Pancreas (tissue), 10 donors: ENCODE results near the gene KDM8. TPM values are rescaled to one million over a fixed set of nuclear protein-coding genes. Genes with fewer than 3 reads are reported as not detected.

Source experiments
- ATAC-seq, 4 donors: fragments of 200-7000 bp; cut with Tn5 transposase; one replicate each; pipeline versions ENCODE4 v1.8.0 to v1.9.1; 2020; ENCODE audit warnings: mild to moderate bottlenecking in 4 of 4, moderate library complexity in 4 of 4
- DNase-seq, 6 donors: peaks; one replicate each; pipeline ENCODE4 v3.0.0-alpha.2; 2020
- FAIRE-seq: peaks from 2 replicates; lab custom pipeline; 2012; peaks lifted over from hg19 to GRCh38; lab: Jason Lieb, UNC
- H3K27ac ChIP-seq, 4 donors: fragments of 200-600 bp; sonication (generic); 1 replicate in 3 of 4; 2 replicates in 1 of 4; pipeline versions ENCODE4 v1.5.0 to v1.8.0; 2020
- H3K27me3 ChIP-seq, 4 donors: fragments of 200-600 bp; one replicate each; pipeline ENCODE4 v1.8.0; 2021
- H3K36me3 ChIP-seq, 3 donors: fragments of 200-600 bp; sonication (generic) in 1 of 3; one replicate each; pipeline versions ENCODE4 v1.5.0 to v1.8.0; 2020 to 2021
- H3K4me1 ChIP-seq, 3 donors: fragments of 200-600 bp; one replicate each; pipeline ENCODE4 v1.8.0; 2021
- H3K4me3 ChIP-seq, 4 donors: fragments of 200-600 bp; sonication (generic) in 2 of 4; one replicate each; pipeline versions ENCODE4 v1.5.0 to v1.8.0; 2020 to 2021
- H3K9me3 ChIP-seq, 4 donors: fragments of 200-600 bp; one replicate each; pipeline ENCODE4 v1.8.0; 2021
- CTCF ChIP-seq, 4 donors: fragments of 200-600 bp; sonication (generic) in 3 of 4; IDR thresholded peaks; one replicate each; pipeline versions ENCODE4 v1.5.0 to v1.8.0; 2021; ENCODE audit warnings: antibody characterized with exemption in 4 of 4
- WGBS, 2 donors: extraction: QIAGEN DNeasy Blood & Tissue Kit; methylation state at CpG; one replicate each; pipeline ENCODE4 v1.1.7; 2013; 5-methylcytosine and 5-hydroxymethylcytosine counted together
- intact Hi-C, 3 donors: fragments of 100-400 bp; cut with DNase I; formaldehyde crosslinking; loops; one replicate each; pipeline versions ENCODE4 v1.11.1 to v1.14.2; 2022
- polyA plus RNA-seq, 2 donors: library from polyadenylated mRNA; stranded (reverse); fragments of 200-250 nt; gene quantifications; one replicate each; pipeline ENCODE4 v1.2.3, GENCODE V29; 2013
- total RNA-seq, 6 donors: library from RNA; stranded (reverse); fragmentation: NEBNext Ultra II Directional in 4 of 6; extraction: Animal tissue kit (Norgen Biotek cat#: 25700) in 4 of 6; gene quantifications; one replicate each; pipeline versions ENCODE4 v1.2.1 to v1.2.4, GENCODE V29; 2021 to 2023
- donor health status: healthy with polysubstance abuse.
- donor health status: DM: no; HTN: no; CAD: no; lungs with moderate emphysema.
- donor health status: DM: no; HTN: no; CAD: no.
- donor health status: control.
- donor health status: control.
- donor health status: Bipolar disorder and iron deficiency.
- donor health status: DM: yes; HTN: yes; CAD: no.
- donor health status: DM: no; HTN: no; CAD: no.
- donor health status: DM: no; HTN: no; CAD: no.
- donor health status: DM: yes; HTN: yes; CAD: no.

The KDM8 gene
- total and polyA plus RNA-seq, 8 donors, result 4.7 to 17.7 (median 6.8) TPM

DNA sequence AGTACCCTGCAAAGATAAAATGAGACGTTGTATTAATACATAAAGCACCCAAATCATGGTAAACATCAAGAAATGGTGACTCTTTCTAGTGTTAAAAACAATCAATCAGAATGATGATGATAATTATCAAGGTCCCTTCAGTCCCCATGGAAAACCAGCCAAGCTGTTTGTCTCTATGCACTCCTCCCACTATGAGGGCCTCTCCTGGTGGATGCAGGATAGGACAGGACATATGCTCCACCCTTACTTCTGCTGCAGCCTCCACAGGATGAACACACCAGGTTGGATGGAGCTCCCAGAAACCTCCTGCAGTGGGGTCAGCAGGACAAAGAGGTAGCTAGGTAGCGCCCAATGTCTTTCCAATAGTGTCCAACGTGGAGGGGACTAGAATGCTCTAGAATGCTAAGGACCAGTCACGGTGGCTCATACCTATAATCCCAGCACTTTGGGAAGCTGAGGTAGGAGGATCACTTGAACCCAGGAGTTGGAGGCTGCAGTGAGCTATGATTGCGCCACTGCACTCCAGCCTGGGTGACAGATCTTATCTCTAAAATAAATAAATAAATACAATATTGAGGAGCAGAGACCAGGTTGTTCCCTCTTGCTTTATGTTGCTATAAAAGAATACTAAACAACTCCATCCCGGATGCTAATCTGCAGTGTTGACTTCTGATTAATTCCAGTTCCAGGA, 9.9 kb upstream of the KDM8 start:
- intact Hi-C loops, result no loop called here
- Histone ChIP-seq H3K27ac (no peak overlapping the region), H3K27me3 (no peaks in the 10 kb centered on the region), H3K36me3 (no peaks in the 10 kb centered on the region), H3K4me1 (peaks cover 3 to 16% (median 4%) of the 10 kb centered on the region in 3 donors), H3K4me3 (no peak overlapping the region), H3K9me3 (no peaks in the 10 kb centered on the region)
- ATAC-seq (no peak), DNase-seq (no peak), FAIRE-seq (no peak)
- TF ChIP-seq CTCF (IDR thresholded peaks at IDR 0.05), result no peak
- WGBS, 2 donors, result 71 to 76% methylated on average over 6 of the region's 6 CpGs

DNA sequence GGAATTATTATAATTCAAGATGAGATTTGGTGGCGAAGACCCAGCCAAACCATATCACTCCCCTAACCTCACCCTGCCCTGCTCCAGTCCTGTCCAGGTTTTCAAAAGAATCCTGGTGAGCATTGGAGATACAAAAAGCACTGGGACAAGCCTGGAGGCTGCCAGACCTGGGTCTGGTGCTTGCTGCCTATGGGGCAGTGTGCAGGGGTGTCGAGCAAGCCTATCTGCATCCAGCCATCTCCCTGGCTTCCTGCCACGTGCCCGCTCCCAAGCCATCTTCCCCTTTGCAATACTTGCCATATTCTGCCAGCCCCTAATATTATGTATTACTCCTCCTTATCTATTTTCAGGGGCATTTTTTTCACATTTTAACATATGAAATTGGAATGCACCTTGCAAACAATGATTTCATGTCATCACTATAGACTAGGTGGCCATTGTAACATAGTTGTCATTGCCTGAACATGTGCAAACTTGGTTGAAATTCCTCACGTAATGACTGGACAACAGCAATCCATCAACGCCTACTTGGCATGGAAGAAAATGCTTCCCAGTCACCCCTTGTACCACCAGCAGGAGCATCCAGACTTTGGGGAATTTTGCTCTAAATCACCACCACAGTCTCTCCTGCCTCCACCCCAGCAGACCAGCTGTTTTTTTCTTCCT, 8.1 kb upstream of the KDM8 start:
- H3K4me1 ChIP-seq, result peaks cover 0 to 1% (median 0%) of the 10 kb centered on the region in 3 donors
- TF ChIP-seq CTCF (IDR thresholded peaks at IDR 0.05), result no peak
- intact Hi-C loops, result no loop called here
- DNase-seq, result no peak
- H3K27ac ChIP-seq, result no peak overlapping the region
- H3K9me3 ChIP-seq, result no peaks in the 10 kb centered on the region
- no peak overlapping the region for H3K4me3 ChIP-seq
- no peak for ATAC-seq
- FAIRE-seq, result no peak
- no peaks in the 10 kb centered on the region for H3K27me3 ChIP-seq
- WGBS, 2 donors, result 83 to 84% methylated on average over 6 of the region's 6 CpGs
- no peaks in the 10 kb centered on the region for H3K36me3 ChIP-seq

DNA sequence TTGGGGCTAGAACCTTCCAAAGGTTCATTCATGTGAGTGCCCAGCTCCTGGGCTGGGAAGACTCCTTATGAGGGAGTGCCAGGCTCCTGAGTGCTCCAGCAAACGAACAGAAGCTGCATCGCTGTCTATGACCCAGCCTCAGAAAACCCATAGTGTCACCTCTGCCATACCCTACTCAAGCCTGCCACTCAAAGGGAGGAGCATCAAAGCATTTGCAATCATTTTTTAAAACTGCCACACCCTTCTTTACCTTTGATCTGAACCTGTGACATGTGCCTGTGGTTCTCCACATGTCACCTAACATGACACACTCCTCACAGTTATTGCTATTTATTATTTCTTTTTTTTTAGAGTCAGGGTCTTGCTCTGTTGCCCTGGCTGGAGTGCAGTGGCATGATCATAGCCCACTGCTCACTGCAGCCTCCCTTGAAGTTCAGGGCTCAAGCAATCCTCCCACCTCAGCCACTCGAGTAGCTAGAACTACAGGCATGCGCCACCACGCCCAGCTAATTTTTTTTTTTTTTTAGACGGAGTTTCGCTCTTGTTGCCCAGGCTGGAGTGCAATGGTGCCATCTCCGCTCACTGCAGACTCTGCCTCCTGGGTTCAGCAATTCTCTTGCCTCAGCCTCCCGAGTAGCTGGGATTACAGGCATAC, 7.3 kb upstream of the KDM8 start:
- FAIRE-seq (no peak), ATAC-seq (no peak), DNase-seq (no peak)
- intact Hi-C loops, result no loop called here
- 83 to 84% methylated on average over 9 of the region's 9 CpGs for WGBS, 2 donors
- no peak overlapping the region for H3K27ac ChIP-seq
- no peak overlapping the region for H3K4me3 ChIP-seq
- no peaks in the 10 kb centered on the region for H3K9me3 ChIP-seq
- H3K4me1 ChIP-seq, result no peaks in the 10 kb centered on the region
- H3K36me3 ChIP-seq, result no peaks in the 10 kb centered on the region
- TF ChIP-seq CTCF (IDR thresholded peaks at IDR 0.05), result no peak
- H3K27me3 ChIP-seq, result no peaks in the 10 kb centered on the region

GRCh38 chr16:27197004-27197403, 6.3 kb upstream of the KDM8 start:
- H3K9me3 ChIP-seq, result no peaks in the 10 kb centered on the region
- FAIRE-seq (no peak), DNase-seq (no peak), ATAC-seq (no peak)
- no peak for TF ChIP-seq CTCF (IDR thresholded peaks at IDR 0.05)
- H3K4me3 ChIP-seq, result no peak overlapping the region
- no peaks in the 10 kb centered on the region for H3K4me1 ChIP-seq
- 64 to 68% methylated on average over 4 of the region's 4 CpGs for WGBS, 2 donors
- H3K27ac ChIP-seq, result no peak overlapping the region
- no peaks in the 10 kb centered on the region for H3K36me3 ChIP-seq
- intact Hi-C loops, result no loop called here
- no peaks in the 10 kb centered on the region for H3K27me3 ChIP-seq
